CD4-positive, CD25-positive, alpha-beta regulatory T cell (primary cell): Measurements from ENCODE around the gene AFAP1L1. TPM values are rescaled to one million over a fixed set of nuclear protein-coding genes. Genes with fewer than 3 reads are reported as not detected.
"Not testable (repeated sequence)": the region's sequence is repeated elsewhere in the genome, so short reads cannot be mapped to it uniquely, and the experiment has no call there.

Experiments
- ATAC-seq, 2 donors: fragments of 150-1000 bp; cut with Tn5 transposase; one replicate each; pipeline ENCODE4 v1.10.0; 2021; ENCODE audit warnings: low read depth in 2 of 2, moderate number of reproducible peaks in 2 of 2, moderate library complexity in 1 of 2
- DNase-seq, 3 donors: peaks; one replicate each; pipeline versions ENCODE4 v3.0.0 to v3.0.0-alpha.2; 2012 to 2022; ENCODE audit warnings: mixed read lengths in 1 of 3
- H3K27ac ChIP-seq: one replicate; pipeline ENCODE4 v1.7.0; 2013; ENCODE audit warnings: mild to moderate bottlenecking, low read length; ENCODE audit not compliant: insufficient read depth, poor library complexity, severe bottlenecking
- H3K27me3 ChIP-seq: one replicate; pipeline ENCODE4 v1.7.0; 2013; ENCODE audit warnings: low read length; ENCODE audit not compliant: control insufficient read depth, insufficient read depth
- H3K36me3 ChIP-seq: one replicate; pipeline ENCODE4 v1.7.0; 2013; ENCODE audit warnings: mild to moderate bottlenecking, low read length, moderate library complexity; ENCODE audit not compliant: control insufficient read depth, insufficient read depth
- H3K4me1 ChIP-seq: 2 replicates; pipeline ENCODE4 v1.7.0; 2013; ENCODE audit warnings: mild to moderate bottlenecking, low read length; ENCODE audit not compliant: insufficient read depth, control insufficient read depth, poor library complexity, severe bottlenecking
- H3K4me3 ChIP-seq: one replicate; pipeline ENCODE4 v1.7.0; 2013; ENCODE audit warnings: low read depth, mild to moderate bottlenecking, low read length, moderate library complexity
- H3K9me3 ChIP-seq, 2 experiments: 1 replicate in 1 of 2; 2 replicates in 1 of 2; pipeline ENCODE4 v1.7.0; 2013; ENCODE audit warnings: low read length in 2 of 2, mild to moderate bottlenecking in 1 of 2, moderate library complexity in 1 of 2; ENCODE audit not compliant: control insufficient read depth in 2 of 2
- H3K27ac Mint-ChIP-seq, 3 donors: one replicate each; pipeline ENCODE4 v1.8.0; 2020 to 2022; ENCODE audit warnings: mild to moderate bottlenecking in 3 of 3, mixed read lengths in 3 of 3, moderate library complexity in 2 of 3
- H3K27me3 Mint-ChIP-seq: one replicate; pipeline ENCODE4 v1.8.0; 2022; ENCODE audit warnings: mild to moderate bottlenecking, mixed read lengths
- H3K36me3 Mint-ChIP-seq: one replicate; pipeline ENCODE4 v1.8.0; 2020; ENCODE audit warnings: mixed read lengths
- H3K4me1 Mint-ChIP-seq, 4 donors: one replicate each; pipeline ENCODE4 v1.8.0; 2020 to 2022; ENCODE audit warnings: mixed read lengths in 4 of 4, mild to moderate bottlenecking in 1 of 4
- H3K4me3 Mint-ChIP-seq, 4 donors: one replicate each; pipeline ENCODE4 v1.8.0; 2020 to 2022; ENCODE audit warnings: mild to moderate bottlenecking in 4 of 4, mixed read lengths in 4 of 4, moderate library complexity in 3 of 4
- H3K9me3 Mint-ChIP-seq, 7 donors: one replicate each; pipeline ENCODE4 v1.8.0; 2020 to 2022; ENCODE audit warnings: mixed read lengths in 7 of 7, mild to moderate bottlenecking in 3 of 7, moderate library complexity in 2 of 7
- polyA plus RNA-seq, 4 donors: library from polyadenylated mRNA; unstranded; fragments of 300-500 nt; fragmentation: Illumina TruSeq; gene quantifications; one replicate each; pipeline ENCODE4 v1.2.3, GENCODE V29; 2021
- total RNA-seq: library from RNA; stranded (reverse); gene quantifications from one replicate; pipeline ENCODE4 v1.2.3, GENCODE V29; 2022

AFAP1L1 gene
- total and polyA plus RNA-seq, 5 donors from 2014 or later = 0.14 TPM; not detected in 4

DNA sequence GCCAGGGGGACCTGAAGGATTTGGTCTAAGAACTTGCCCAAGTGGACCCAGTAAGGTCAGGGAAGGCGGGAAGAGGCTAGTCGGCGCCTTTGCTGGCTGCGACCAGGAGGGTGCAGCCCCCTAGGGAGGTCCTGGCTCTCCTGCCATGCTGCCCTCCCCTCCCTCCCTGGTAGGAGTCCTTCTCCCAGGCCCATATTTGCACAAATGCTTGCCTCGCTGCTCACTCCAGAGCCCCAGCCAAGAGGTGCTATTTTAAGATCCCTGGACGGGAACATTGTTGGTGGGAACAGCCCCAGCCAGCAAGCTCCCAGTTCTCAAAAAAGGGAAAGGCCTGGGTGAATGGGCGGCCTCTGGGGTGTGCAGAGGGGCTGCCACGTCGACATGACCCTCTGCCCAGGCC is 111.7 kb downstream of the AFAP1L1 start:
- DNase-seq (no peak), ATAC-seq (no peak)
- Mint-ChIP-seq H3K9me3 (peaks cover 0 to 2% (median 0%) of the 10 kb centered on the region in 7 donors), H3K27me3 (no peaks in the 10 kb centered on the region), H3K4me3 (no peak overlapping the region), H3K27ac (no peak overlapping the region), H3K36me3 (no peaks in the 10 kb centered on the region), H3K4me1 (peaks cover 0 to 3% (median 0%) of the 10 kb centered on the region in 4 donors)
- Histone ChIP-seq H3K4me1 (no peaks in the 10 kb centered on the region), H3K36me3 (no peaks in the 10 kb centered on the region), H3K4me3 (no peak overlapping the region), H3K27ac (no peak overlapping the region), H3K27me3 (no peaks in the 10 kb centered on the region), H3K9me3 (no peaks in the 10 kb centered on the region)

DNA sequence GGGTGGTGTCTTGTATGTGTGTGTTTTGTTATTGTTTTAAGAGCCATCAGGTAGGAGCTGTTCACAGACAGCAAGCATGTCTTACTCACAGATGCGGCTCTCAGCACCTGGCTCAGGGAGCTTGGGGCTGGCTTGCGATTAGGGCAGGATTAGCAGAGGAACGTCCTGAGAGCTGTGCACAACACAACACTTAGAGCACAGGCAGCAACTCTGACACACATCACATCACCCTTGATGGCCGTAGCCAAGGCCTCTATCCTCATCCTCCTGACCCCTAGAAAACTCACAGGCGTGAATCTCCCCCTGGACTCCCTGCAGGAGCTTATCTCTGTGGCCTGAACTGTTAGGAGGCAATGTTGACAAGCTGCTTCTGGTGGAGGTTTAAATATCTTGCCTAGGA is 114.5 kb downstream of the AFAP1L1 start:
- no peak overlapping the region for H3K27ac ChIP-seq
- Mint-ChIP-seq H3K36me3 (no peaks in the 10 kb centered on the region), H3K4me3 (no peak overlapping the region), H3K27ac (no peak overlapping the region), H3K27me3 (no peaks in the 10 kb centered on the region), H3K9me3 (peaks cover 0 to 3% (median 0%) of the 10 kb centered on the region in 7 donors), H3K4me1 (peaks cover 0 to 3% (median 0%) of the 10 kb centered on the region in 4 donors)
- H3K4me3 ChIP-seq = no peak overlapping the region
- H3K9me3 ChIP-seq = no peaks in the 10 kb centered on the region
- ATAC-seq (no peak), DNase-seq (no peak)
- no peaks in the 10 kb centered on the region for H3K36me3 ChIP-seq
- H3K4me1 ChIP-seq = no peaks in the 10 kb centered on the region
- no peaks in the 10 kb centered on the region for H3K27me3 ChIP-seq

DNA sequence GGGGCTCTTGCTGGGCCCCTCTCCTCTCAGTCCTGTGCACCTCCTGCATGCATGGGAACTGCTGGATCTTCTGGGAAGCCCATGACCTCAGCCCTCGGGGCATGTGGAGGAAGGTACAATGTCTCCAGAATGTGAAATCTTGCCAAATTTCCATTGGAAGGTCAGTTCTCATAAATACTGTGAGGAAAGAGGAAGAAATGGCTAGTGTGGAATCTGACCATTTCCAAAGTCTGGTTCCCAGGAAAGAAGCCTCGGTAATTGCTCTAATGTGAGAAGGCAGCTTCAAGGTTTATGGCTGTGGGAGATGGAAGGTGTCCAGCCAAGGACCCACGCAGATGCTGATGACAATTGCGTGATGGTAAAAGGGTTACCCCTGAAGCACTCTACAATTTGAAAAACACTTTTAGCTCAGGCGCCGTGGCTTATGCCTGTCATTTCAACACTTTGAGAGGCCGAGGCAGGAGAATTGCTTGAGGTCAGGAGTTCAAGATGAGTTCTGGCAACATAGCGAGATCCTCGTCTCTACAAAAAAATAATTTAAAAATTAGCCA is 115.5 kb downstream of the AFAP1L1 start:
- H3K4me3 ChIP-seq = no peak overlapping the region
- no peaks in the 10 kb centered on the region for H3K36me3 ChIP-seq
- H3K9me3 ChIP-seq = no peaks in the 10 kb centered on the region
- Mint-ChIP-seq H3K27me3 (no peaks in the 10 kb centered on the region), H3K9me3 (peaks cover 0 to 3% (median 0%) of the 10 kb centered on the region in 7 donors), H3K36me3 (no peaks in the 10 kb centered on the region), H3K27ac (no peak overlapping the region), H3K4me1 (no peaks in the 10 kb centered on the region), H3K4me3 (no peak overlapping the region)
- ATAC-seq (no peak), DNase-seq (no peak)
- H3K27me3 ChIP-seq = no peaks in the 10 kb centered on the region
- no peaks in the 10 kb centered on the region for H3K4me1 ChIP-seq
- H3K27ac ChIP-seq = no peak overlapping the region

DNA sequence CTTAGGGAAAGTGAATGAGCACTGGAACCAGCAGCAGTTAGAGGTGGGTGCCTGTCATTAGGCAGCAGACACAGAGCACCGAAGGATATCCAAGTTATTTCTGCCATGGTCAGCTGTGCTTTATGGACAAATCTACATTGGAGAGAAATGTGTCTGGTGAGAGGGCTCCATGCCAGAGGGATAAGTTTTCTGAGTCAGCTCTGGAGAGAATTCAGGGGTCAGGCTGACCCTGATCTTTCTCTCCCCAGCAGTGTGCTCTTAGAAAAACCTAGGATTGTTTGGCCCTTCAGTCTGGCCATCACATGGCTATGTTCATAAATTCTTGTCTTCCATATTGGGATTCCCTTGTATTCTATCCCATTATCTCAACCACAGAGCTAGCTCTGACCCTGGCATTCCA is 116.3 kb downstream of the AFAP1L1 start:
- ATAC-seq = no peak
- Histone ChIP-seq H3K4me3 (no peak overlapping the region), H3K27me3 (no peaks in the 10 kb centered on the region), H3K4me1 (no peaks in the 10 kb centered on the region), H3K27ac (no peak overlapping the region), H3K36me3 (no peaks in the 10 kb centered on the region), H3K9me3 (no peaks in the 10 kb centered on the region)
- Mint-ChIP-seq H3K36me3 (no peaks in the 10 kb centered on the region), H3K4me3 (no peak overlapping the region), H3K4me1 (no peaks in the 10 kb centered on the region), H3K9me3 (peaks cover 0 to 3% (median 0%) of the 10 kb centered on the region in 7 donors), H3K27ac (no peak overlapping the region), H3K27me3 (no peaks in the 10 kb centered on the region)
- no peak for DNase-seq

DNA sequence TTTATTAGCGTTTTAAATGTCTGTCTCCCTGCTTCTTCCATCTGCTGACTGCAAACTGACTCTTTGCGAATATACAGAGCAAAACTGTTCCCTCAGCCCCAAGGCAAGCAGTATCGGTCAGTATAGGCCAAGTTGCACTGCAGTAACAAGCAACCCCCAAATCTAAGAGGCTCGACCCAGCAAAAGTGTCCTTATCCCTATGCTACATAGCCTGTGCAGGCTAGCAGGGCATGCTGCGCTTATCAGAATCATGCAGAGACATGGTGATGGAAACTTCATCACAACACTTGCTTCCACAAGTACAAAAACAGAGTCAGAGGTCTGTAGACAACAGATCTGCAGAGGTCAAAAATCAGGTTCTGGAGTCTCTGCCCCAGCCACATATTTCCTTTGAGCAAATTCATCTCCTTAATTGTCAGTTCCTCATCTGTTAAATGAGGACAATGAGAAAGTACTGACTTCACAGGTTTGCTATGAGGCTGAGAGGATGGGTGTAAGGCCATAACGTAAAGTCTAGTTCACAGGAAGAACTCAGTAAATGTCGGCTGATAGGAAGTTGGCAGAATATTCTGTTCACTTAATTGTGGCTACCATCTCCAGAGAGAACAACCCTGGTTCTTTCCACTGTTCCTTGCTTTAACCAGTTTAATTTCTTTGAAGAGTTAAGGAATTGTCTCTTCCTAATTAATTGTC is 117.0 kb downstream of the AFAP1L1 start:
- Mint-ChIP-seq H3K4me1 (no peaks in the 10 kb centered on the region), H3K9me3 (peaks cover 0 to 3% (median 0%) of the 10 kb centered on the region in 7 donors), H3K36me3 (no peaks in the 10 kb centered on the region), H3K4me3 (no peak overlapping the region), H3K27me3 (peaks cover 4% of the 10 kb centered on the region), H3K27ac (no peak overlapping the region)
- Histone ChIP-seq H3K9me3 (no peaks in the 10 kb centered on the region), H3K4me3 (no peak overlapping the region), H3K27me3 (no peaks in the 10 kb centered on the region), H3K27ac (no peak overlapping the region), H3K4me1 (no peaks in the 10 kb centered on the region), H3K36me3 (no peaks in the 10 kb centered on the region)
- ATAC-seq (no peak), DNase-seq (no peak)

DNA sequence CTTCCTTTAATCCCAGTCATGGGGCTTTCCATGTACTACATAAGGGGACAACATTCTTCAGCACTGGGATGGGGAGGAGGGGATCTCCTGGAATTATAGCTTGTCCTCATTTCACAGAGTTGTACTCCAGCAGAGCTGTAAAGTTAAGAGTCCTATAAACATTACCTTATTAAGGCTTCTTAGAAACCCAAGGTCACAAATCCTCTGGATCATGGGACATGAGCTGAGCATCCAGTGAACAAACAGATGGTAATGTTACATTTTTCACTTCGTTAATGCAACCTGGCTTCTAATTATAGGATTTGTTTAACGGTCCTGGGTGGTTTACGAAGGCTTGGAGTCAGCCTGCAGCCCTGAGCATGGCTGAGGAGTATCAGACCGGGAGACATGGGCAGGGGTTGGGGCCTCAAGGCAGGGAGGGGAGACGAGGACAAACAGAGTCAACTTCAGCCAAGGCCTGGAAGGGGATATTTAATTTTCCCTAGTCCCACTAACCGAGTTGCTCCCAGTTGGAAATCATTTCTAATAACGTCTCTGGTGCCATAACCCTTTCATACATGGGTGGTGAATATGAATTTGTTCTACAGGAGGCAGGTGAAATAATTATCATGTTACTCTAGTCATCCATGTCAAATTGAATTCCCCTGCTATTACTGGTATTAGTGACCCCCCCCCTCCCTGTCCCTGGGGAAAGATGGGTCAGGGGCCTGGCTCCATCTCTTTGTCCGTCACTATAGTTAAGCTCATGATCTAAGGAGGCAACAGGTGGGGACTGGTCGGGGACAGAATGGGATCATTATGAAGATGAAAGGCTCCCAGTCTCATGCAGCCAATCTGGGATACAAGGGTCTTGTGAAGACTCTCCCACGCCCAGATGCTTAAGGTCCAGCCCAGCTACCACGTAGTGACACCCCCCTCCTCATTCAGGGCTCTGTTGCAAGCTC is 118.2 kb downstream of the AFAP1L1 start:
- H3K4me1 ChIP-seq = no peaks in the 10 kb centered on the region
- peaks cover 4% of the 10 kb centered on the region for H3K27me3 Mint-ChIP-seq
- H3K9me3 Mint-ChIP-seq = peaks cover 0 to 3% (median 0%) of the 10 kb centered on the region in 7 donors
- H3K36me3 ChIP-seq = no peaks in the 10 kb centered on the region
- H3K27me3 ChIP-seq = no peaks in the 10 kb centered on the region
- H3K4me1 Mint-ChIP-seq = no peaks in the 10 kb centered on the region
- DNase-seq (no peak), ATAC-seq (no peak)
- H3K27ac ChIP-seq = no peak overlapping the region
- no peaks in the 10 kb centered on the region for H3K36me3 Mint-ChIP-seq
- H3K4me3 Mint-ChIP-seq = no peak overlapping the region
- H3K9me3 ChIP-seq = no peaks in the 10 kb centered on the region
- H3K27ac Mint-ChIP-seq = no peak overlapping the region
- H3K4me3 ChIP-seq = no peak overlapping the region

DNA sequence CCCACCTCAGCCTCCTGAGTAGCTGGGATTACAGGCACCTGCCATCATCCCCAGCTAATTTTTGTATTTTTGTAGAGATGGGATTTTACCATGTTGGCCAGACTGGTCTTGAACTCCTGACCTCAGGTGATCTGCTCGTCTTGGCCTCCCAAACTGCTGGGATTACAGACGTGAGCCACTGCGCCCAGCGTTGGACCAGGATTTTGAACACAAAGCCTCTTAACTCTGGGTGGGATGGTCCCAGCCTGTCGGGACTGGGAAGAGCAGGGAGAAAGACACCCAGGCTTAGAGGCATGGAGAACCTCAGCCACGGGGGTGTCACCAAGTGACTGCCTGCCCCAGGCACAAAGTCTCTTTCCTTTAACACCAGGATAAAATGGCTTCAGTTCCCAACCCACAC is 119.4 kb downstream of the AFAP1L1 start:
- not testable (repeated sequence) for H3K9me3 Mint-ChIP-seq, H3K36me3 Mint-ChIP-seq, H3K4me1 ChIP-seq

More for the DNA sequence above, 119.4 kb downstream of the AFAP1L1 start:
- not testable (repeated sequence) for H3K36me3 ChIP-seq, H3K4me1 Mint-ChIP-seq, H3K4me3 ChIP-seq, ATAC-seq, H3K9me3 ChIP-seq, H3K27ac Mint-ChIP-seq, H3K27me3 ChIP-seq, H3K27ac ChIP-seq, H3K27me3 Mint-ChIP-seq, H3K4me3 Mint-ChIP-seq, DNase-seq
